Duodenal mucosa (tissue), 2 donors: Measurements from ENCODE around the gene COL21A1.
"Not testable (repeated sequence)": the region's sequence is repeated elsewhere in the genome, so short reads cannot be mapped to it uniquely, and the experiment has no call there.

Experiments used
- H3K27ac ChIP-seq: one replicate; pipeline ENCODE4 v1.7.0; 2013; ENCODE audit warnings: low read depth, low read length
- H3K27me3 ChIP-seq, 2 donors: one replicate each; pipeline ENCODE4 v1.7.0; 2013; ENCODE audit warnings: low read length in 2 of 2, control low read depth in 1 of 2; ENCODE audit not compliant: insufficient read depth in 2 of 2, control insufficient read depth in 1 of 2
- H3K36me3 ChIP-seq, 2 donors: one replicate each; pipeline ENCODE4 v1.7.0; 2013; ENCODE audit warnings: low read length in 2 of 2, control low read depth in 1 of 2; ENCODE audit not compliant: insufficient read depth in 2 of 2, control insufficient read depth in 1 of 2
- H3K4me1 ChIP-seq, 2 donors: one replicate each; pipeline ENCODE4 v1.7.0; 2013; ENCODE audit warnings: low read length in 2 of 2, control low read depth in 1 of 2; ENCODE audit not compliant: insufficient read depth in 2 of 2, control insufficient read depth in 1 of 2
- H3K4me3 ChIP-seq, 2 donors: one replicate each; pipeline ENCODE4 v1.7.0; 2013; ENCODE audit warnings: low read length in 2 of 2, low read depth in 1 of 2
- H3K9ac ChIP-seq, 2 donors: one replicate each; pipeline ENCODE4 v1.7.0; 2013; ENCODE audit warnings: low read length in 2 of 2, low read depth in 1 of 2
- H3K9me3 ChIP-seq, 2 donors: one replicate each; pipeline ENCODE4 v1.7.0; 2013; ENCODE audit warnings: low read length in 2 of 2, control low read depth in 1 of 2; ENCODE audit not compliant: control insufficient read depth in 1 of 2

COL21A1 gene

GRCh38 chr6:56026455-56027180 lies 220.8 kb downstream of the COL21A1 start:
- Histone ChIP-seq H3K9me3 (peaks cover 0 to 2% of the 10 kb centered on the region in 2 donors), H3K27me3 (no peaks in the 10 kb centered on the region), H3K4me3 (no peak overlapping the region), H3K9ac (no peak overlapping the region), H3K4me1 (no peaks in the 10 kb centered on the region), H3K27ac (no peak overlapping the region), H3K36me3 (no peaks in the 10 kb centered on the region)

GRCh38 chr6:56025795-56026194 lies 221.6 kb downstream of the COL21A1 start:
- Histone ChIP-seq H3K27me3 (no peaks in the 10 kb centered on the region), H3K27ac (no peak overlapping the region), H3K4me1 (no peaks in the 10 kb centered on the region), H3K4me3 (no peak overlapping the region), H3K9ac (no peak overlapping the region), H3K9me3 (peaks cover 0 to 2% of the 10 kb centered on the region in 2 donors), H3K36me3 (no peaks in the 10 kb centered on the region)

- H3K27me3 ChIP-seq = no peaks in the 10 kb centered on the region
- H3K4me3 ChIP-seq = no peak overlapping the region
- no peaks in the 10 kb centered on the region for H3K9me3 ChIP-seq
- H3K9ac ChIP-seq = no peak overlapping the region
- no peak overlapping the region for H3K27ac ChIP-seq
- no peaks in the 10 kb centered on the region for H3K4me1 ChIP-seq
- no peaks in the 10 kb centered on the region for H3K36me3 ChIP-seq
These were observed 222.4 kb downstream of the COL21A1 start for GRCh38 chr6:56024931-56025330.

GRCh38 chr6:56023829-56024228 lies 223.6 kb downstream of the COL21A1 start:
- Histone ChIP-seq H3K4me3 (no peak overlapping the region), H3K27me3 (no peaks in the 10 kb centered on the region), H3K27ac (no peak overlapping the region), H3K4me1 (no peaks in the 10 kb centered on the region), H3K9ac (no peak overlapping the region), H3K9me3 (no peaks in the 10 kb centered on the region), H3K36me3 (no peaks in the 10 kb centered on the region)

DNA sequence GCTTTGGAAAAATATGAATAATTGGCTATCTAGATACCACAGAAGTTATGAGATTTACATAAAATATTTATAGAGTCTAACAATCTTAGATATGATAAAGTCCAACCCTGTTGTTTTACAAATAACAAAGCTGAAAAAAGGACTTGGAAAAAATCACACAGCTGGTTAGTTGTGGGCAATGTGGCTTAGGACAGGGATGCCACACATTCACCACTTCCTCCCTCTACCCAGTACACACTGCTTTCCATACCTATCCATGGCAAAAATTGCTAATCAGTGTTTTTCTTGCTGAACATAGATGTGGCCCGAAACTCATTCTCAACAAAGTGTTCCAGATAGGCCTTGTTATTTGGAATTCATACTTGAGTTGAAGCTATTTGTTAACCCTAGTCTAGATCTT lies 224.7 kb downstream of the COL21A1 start:
- Histone ChIP-seq H3K9me3 (no peaks in the 10 kb centered on the region), H3K4me3 (no peak overlapping the region), H3K9ac (no peak overlapping the region), H3K27ac (no peak overlapping the region), H3K4me1 (no peaks in the 10 kb centered on the region), H3K27me3 (no peaks in the 10 kb centered on the region), H3K36me3 (no peaks in the 10 kb centered on the region)

- Histone ChIP-seq H3K4me1 (no peaks in the 10 kb centered on the region), H3K27ac (no peak overlapping the region), H3K9me3 (no peaks in the 10 kb centered on the region), H3K9ac (no peak overlapping the region), H3K27me3 (no peaks in the 10 kb centered on the region), H3K36me3 (no peaks in the 10 kb centered on the region), H3K4me3 (no peak overlapping the region)
These were observed 225.4 kb downstream of the COL21A1 start for GRCh38 chr6:56021943-56022342.

DNA sequence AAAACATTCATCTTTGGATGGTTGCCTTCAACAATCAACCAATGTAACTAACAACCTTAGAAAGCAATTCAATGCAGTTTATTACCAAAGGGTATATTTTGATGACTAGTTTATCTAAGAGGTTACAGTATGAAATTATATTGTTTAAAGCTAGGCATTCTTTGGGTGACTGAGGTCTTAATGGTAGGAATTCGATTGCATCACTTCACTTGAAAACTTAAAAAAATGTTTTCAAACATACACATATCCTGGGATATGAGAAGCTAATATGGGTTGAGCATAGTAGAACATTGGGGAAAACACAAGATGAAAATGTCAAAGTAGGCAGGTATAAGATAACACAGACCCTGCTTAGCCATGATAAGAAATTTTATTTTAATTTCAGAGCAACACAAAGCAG lies 227.4 kb downstream of the COL21A1 start:
- H3K9ac ChIP-seq = no peak overlapping the region
- no peaks in the 10 kb centered on the region for H3K36me3 ChIP-seq
- no peaks in the 10 kb centered on the region for H3K27me3 ChIP-seq
- H3K27ac ChIP-seq = no peak overlapping the region
- H3K4me3 ChIP-seq = no peak overlapping the region
- H3K9me3 ChIP-seq = no peaks in the 10 kb centered on the region
- no peaks in the 10 kb centered on the region for H3K4me1 ChIP-seq

- Histone ChIP-seq H3K36me3 (no peaks in the 10 kb centered on the region), H3K9me3 (no peaks in the 10 kb centered on the region), H3K4me1 (no peaks in the 10 kb centered on the region), H3K27me3 (no peaks in the 10 kb centered on the region), H3K27ac (no peak overlapping the region), H3K9ac (no peak overlapping the region), H3K4me3 (no peak overlapping the region)
These were observed 230.2 kb downstream of the COL21A1 start for GRCh38 chr6:56017198-56017597.

GRCh38 chr6:56014039-56014438 lies 233.3 kb downstream of the COL21A1 start:
- not testable (repeated sequence) for H3K36me3 ChIP-seq, H3K27ac ChIP-seq, H3K4me3 ChIP-seq, H3K9me3 ChIP-seq, H3K4me1 ChIP-seq, H3K9ac ChIP-seq, H3K27me3 ChIP-seq

GRCh38 chr6:56009636-56010035 lies 237.7 kb downstream of the COL21A1 start:
- no peak overlapping the region for H3K4me3 ChIP-seq
- H3K27me3 ChIP-seq = no peaks in the 10 kb centered on the region
- no peaks in the 10 kb centered on the region for H3K36me3 ChIP-seq

More at GRCh38 chr6:56009636-56010035, 237.7 kb downstream of the COL21A1 start:
- Histone ChIP-seq H3K27ac (no peak overlapping the region), H3K9me3 (no peaks in the 10 kb centered on the region), H3K4me1 (no peaks in the 10 kb centered on the region), H3K9ac (no peak overlapping the region)
